IMR-90 (cell line): Measurements from ENCODE around the gene KCNJ10. TPM values are rescaled to one million over a fixed set of nuclear protein-coding genes. Genes with fewer than 3 reads are reported as not detected.

Experiments used
- ATAC-seq: fragments of 200-7000 bp; cut with Tn5 transposase; 2 replicates; pipeline ENCODE4 v1.9.1; 2020; ENCODE audit warnings: low read depth, mild to moderate bottlenecking, moderate library complexity
- BruUV-seq: library from RNA; stranded (reverse); fragments of 400-500 nt; replicated peaks from 2 replicates; lab custom pipeline; 2021; lab: Mats Ljungman, UMichigan
- CTCF ChIA-PET: fragments of 300-600 bp; formaldehyde crosslinking; extraction: SDS; loops from one replicate; lab custom pipeline; 2021; ENCODE audit warnings: antibody characterized with exemption; lab: Yijun Ruan, JAX
- POLR2A ChIA-PET: fragments of 300-600 bp; sonication (Branson Sonifier 250); formaldehyde crosslinking; loops from one replicate; lab custom pipeline; 2022; ENCODE audit warnings: antibody characterized with exemption; ENCODE audit not compliant: unreplicated experiment; lab: Charles Lee
- DNase-seq: peaks from one replicate; pipeline ENCODE4 v3.0.0; 2013
- H2AFZ ChIP-seq: replicated peaks from 2 replicates; pipeline ENCODE3; 2013; ENCODE audit warnings: low read length, mild to moderate bottlenecking; ENCODE audit not compliant: poor library complexity
- H2AK5ac ChIP-seq: 2 replicates; pipeline ENCODE4 v1.6.1; 2013; ENCODE audit warnings: low read depth, low read length, inconsistent platforms
- H2AK9ac ChIP-seq: replicated peaks from 2 replicates; pipeline ENCODE3; 2013; ENCODE audit warnings: mild to moderate bottlenecking, low read depth, low read length, moderate library complexity; ENCODE audit not compliant: poor library complexity
- H2BK120ac ChIP-seq: 2 replicates; pipeline ENCODE4 v1.6.1; 2013; ENCODE audit warnings: low read depth, low read length, inconsistent platforms
- H2BK15ac ChIP-seq: 3 replicates; pipeline ENCODE4 v1.6.1; 2013; ENCODE audit warnings: low read depth, low read length, inconsistent platforms
- H2BK20ac ChIP-seq: 2 replicates; pipeline ENCODE4 v1.6.1; 2013; ENCODE audit warnings: low read depth, mild to moderate bottlenecking, inconsistent platforms, low read length, moderate library complexity
- H2BK5ac ChIP-seq: 2 replicates; pipeline ENCODE4 v1.6.1; 2013; ENCODE audit warnings: mild to moderate bottlenecking, low read depth, low read length, inconsistent platforms; ENCODE audit not compliant: poor library complexity, severe bottlenecking
- H3K14ac ChIP-seq: replicated peaks from 2 replicates; pipeline ENCODE4 v1.6.1; 2013; ENCODE audit warnings: low read depth, low read length, inconsistent platforms
- H3K18ac ChIP-seq: 2 replicates; pipeline ENCODE4 v1.6.1; 2013; ENCODE audit warnings: low read depth, low read length, control low read depth
- H3K23ac ChIP-seq: 2 replicates; pipeline ENCODE4 v1.6.1; 2013; ENCODE audit warnings: low read depth, low read length, inconsistent platforms
- H3K27ac ChIP-seq: 2 replicates; pipeline ENCODE4 v1.5.1; 2013; ENCODE audit warnings: mild to moderate bottlenecking, control low read depth, low read length; ENCODE audit not compliant: insufficient read depth
- H3K27me3 ChIP-seq: 2 replicates; pipeline ENCODE4 v1.6.1; 2013; ENCODE audit warnings: low read length; ENCODE audit not compliant: control insufficient read depth, insufficient read depth
- H3K36me3 ChIP-seq: 2 replicates; pipeline ENCODE4 v1.6.1; 2013; ENCODE audit warnings: low read length, mixed read lengths; ENCODE audit not compliant: control insufficient read depth, insufficient read depth
- H3K4ac ChIP-seq: 2 replicates; pipeline ENCODE4 v1.6.1; 2013; ENCODE audit warnings: low read depth, low read length, inconsistent platforms
- H3K4me1 ChIP-seq: 2 replicates; pipeline ENCODE4 v1.6.1; 2013; ENCODE audit warnings: low read length, mixed read lengths; ENCODE audit not compliant: control insufficient read depth, insufficient read depth
- H3K4me2 ChIP-seq: 2 replicates; pipeline ENCODE4 v1.6.1; 2013; ENCODE audit warnings: low read depth, mild to moderate bottlenecking, control low read depth, low read length, moderate library complexity
- H3K4me3 ChIP-seq: 2 replicates; pipeline ENCODE4 v1.5.1; 2013; ENCODE audit warnings: low read depth, mild to moderate bottlenecking, control low read depth, low read length, moderate library complexity; ENCODE audit not compliant: insufficient read depth
- H3K56ac ChIP-seq: 2 replicates; pipeline ENCODE4 v1.6.1; 2013; ENCODE audit warnings: low read length, inconsistent platforms; ENCODE audit not compliant: insufficient read depth; ENCODE audit errors: extremely low read depth
- H3K79me1 ChIP-seq, 2 experiments: 2 replicates each; pipeline ENCODE4 v1.6.1; 2013; ENCODE audit warnings: low read length in 2 of 2, inconsistent platforms in 1 of 2, low read depth in 1 of 2
- H3K9ac ChIP-seq: 2 replicates; pipeline ENCODE4 v1.6.1; 2013; ENCODE audit warnings: low read depth, low read length, control low read depth
- H3K9me1 ChIP-seq: 2 replicates; pipeline ENCODE4 v1.6.1; 2013; ENCODE audit warnings: low read length, inconsistent platforms; ENCODE audit not compliant: insufficient read depth
- H3K9me3 ChIP-seq: 2 replicates; pipeline ENCODE4 v1.6.1; 2013; ENCODE audit warnings: low read length; ENCODE audit not compliant: control insufficient read depth, insufficient read depth
- H4K20me1 ChIP-seq: 2 replicates; pipeline ENCODE4 v1.6.1; 2013; ENCODE audit warnings: low read length, inconsistent platforms; ENCODE audit not compliant: insufficient read depth
- H4K5ac ChIP-seq: 2 replicates; pipeline ENCODE4 v1.6.1; 2013; ENCODE audit warnings: mild to moderate bottlenecking, low read depth, low read length, control low read depth
- H4K8ac ChIP-seq, 2 experiments: 2 replicates each; pipeline ENCODE4 v1.6.1; 2013; ENCODE audit warnings: low read depth in 2 of 2, low read length in 2 of 2, control low read depth in 1 of 2, inconsistent platforms in 1 of 2
- H4K91ac ChIP-seq: 2 replicates; pipeline ENCODE4 v1.6.1; 2013; ENCODE audit warnings: low read depth, low read length, inconsistent platforms; ENCODE audit not compliant: insufficient read depth
- BHLHE40 ChIP-seq: fragments of 150-350 bp; IDR thresholded peaks from 2 replicates; pipeline ENCODE4 v1.6.1; 2016; ENCODE audit warnings: mild to moderate bottlenecking, low read depth, low read length
- CEBPB ChIP-seq: IDR thresholded peaks from 2 replicates; pipeline ENCODE4 v1.6.1; 2012; ENCODE audit warnings: low read depth, low read length, improper control_type of control experiment
- CHD1 ChIP-seq: IDR thresholded peaks from 2 replicates; pipeline ENCODE4 v1.6.1; 2012; ENCODE audit warnings: low read depth, low read length, improper control_type of control experiment
- FOS ChIP-seq: fragments of 150-350 bp; IDR thresholded peaks from 2 replicates; pipeline ENCODE4 v1.6.1; 2016; ENCODE audit warnings: low read depth, low read length
- MAFK ChIP-seq: IDR thresholded peaks from 2 replicates; pipeline ENCODE4 v1.6.1; 2012; ENCODE audit warnings: low read depth, low read length, improper control_type of control experiment
- MAZ ChIP-seq: IDR thresholded peaks from 2 replicates; pipeline ENCODE4 v1.6.1; 2012; ENCODE audit warnings: low read depth, mild to moderate bottlenecking, low read length, improper control_type of control experiment, moderate library complexity, borderline replicate concordance
- MXI1 ChIP-seq: IDR thresholded peaks from 2 replicates; pipeline ENCODE4 v1.6.1; 2012; ENCODE audit warnings: low read depth, mild to moderate bottlenecking, low read length, moderate library complexity, borderline replicate concordance
- NFE2L2 ChIP-seq: fragments of 150-350 bp; IDR thresholded peaks from 2 replicates; pipeline ENCODE4 v1.6.1; 2016; ENCODE audit warnings: low read depth, mild to moderate bottlenecking, low read length
- POLR2A ChIP-seq: IDR thresholded peaks from 2 replicates; pipeline ENCODE4 v1.6.1; 2012; ENCODE audit warnings: mild to moderate bottlenecking, low read depth, low read length
- RAD21 ChIP-seq: IDR thresholded peaks from 2 replicates; pipeline ENCODE4 v1.6.1; 2012; ENCODE audit warnings: low read length, improper control_type of control experiment
- RCOR1 ChIP-seq: IDR thresholded peaks from 2 replicates; pipeline ENCODE4 v1.6.1; 2012; ENCODE audit warnings: mild to moderate bottlenecking, low read length, improper control_type of control experiment; ENCODE audit not compliant: insufficient replicate concordance
- RFX5 ChIP-seq: IDR thresholded peaks from 2 replicates; pipeline ENCODE4 v1.8.0; 2012; ENCODE audit warnings: low read depth, mild to moderate bottlenecking, low read length, moderate library complexity
- SMC3 ChIP-seq: fragments of 150-350 bp; IDR thresholded peaks from 2 replicates; pipeline ENCODE4 v1.6.1; 2016; ENCODE audit warnings: low read depth, mild to moderate bottlenecking, antibody characterized with exemption, low read length, moderate library complexity
- USF2 ChIP-seq: fragments of 150-350 bp; IDR thresholded peaks from 2 replicates; pipeline ENCODE4 v1.6.1; 2017; ENCODE audit warnings: mild to moderate bottlenecking, antibody characterized with exemption, low read length, low read depth
- WGBS, 2 experiments: methylation state at CpG; one replicate each; pipeline versions ENCODE4 v1.1.5 to v1.1.7; 2013; ENCODE audit warnings: missing lambda C conversion rate in 2 of 2; ENCODE audit not compliant: insufficient read length in 1 of 2; ENCODE audit errors: extremely low coverage in 2 of 2; 5-methylcytosine and 5-hydroxymethylcytosine counted together
- dilution Hi-C: fragments of 300-500 bp; cut with HindIII; formaldehyde crosslinking; loops from one replicate; pipeline ENCODE4 v1.14.3; 2018; ENCODE audit warnings: low sequenced_read_pairs; ENCODE audit not compliant: unreplicated experiment
- in situ Hi-C: fragments of 300-500 bp; cut with MboI; formaldehyde crosslinking; loops from 3 replicates; pipeline ENCODE4 v1.14.3; 2019; ENCODE audit warnings: low sequenced_read_pairs, inconsistent platforms, mixed read lengths
- intact Hi-C: fragments of 100-400 bp; cut with micrococcal nuclease; formaldehyde crosslinking; loops from 2 replicates; pipeline ENCODE4 v1.10.0; 2022
- polyA plus RNA-seq, 3 experiments: library from polyadenylated mRNA; depleted of rRNA; stranded (reverse); fragments of >200 nt; gene quantifications; 2 replicates each; pipeline ENCODE4 v1.2.3, GENCODE V29; 2012; ENCODE audit warnings: low replicate concordance in 1 of 3
- total RNA-seq: library from RNA; depleted of rRNA; stranded (reverse); fragments of >200 nt; gene quantifications from 2 replicates; pipeline ENCODE4 v1.2.3, GENCODE V29; 2012
- TF ChIP-seq, protein P1 (sequence below): fragments of 150-350 bp; IDR thresholded peaks from 2 replicates; pipeline ENCODE4 v1.6.1; 2016; ENCODE audit warnings: low read depth, mild to moderate bottlenecking, low read length, moderate library complexity, borderline replicate concordance
- TF ChIP-seq, protein P2 (sequence below): conservative IDR thresholded peaks from 2 replicates; pipeline ENCODE4 v1.5.1; 2012; ENCODE audit warnings: mild to moderate bottlenecking, low read depth, low read length, improper control_type of control experiment

Gene KCNJ10
- total and polyA plus RNA-seq, 2 of the 4 experiments (the other 2 are of a cell fraction): not detected

GRCh38 chr1:160011781-160012180, 58.2 kb downstream of the KCNJ10 start:
- no peaks in the 10 kb centered on the region for H3K9me1 ChIP-seq
- ChIA-PET CTCF (no interaction called here), POLR2A (no interaction called here)
- no peak overlapping the region for H3K27ac ChIP-seq
- no peak overlapping the region for H2BK5ac ChIP-seq
- ATAC-seq: no peak
- no peaks in the 10 kb centered on the region for H3K79me1 ChIP-seq
- no peak for DNase-seq
- TF ChIP-seq FOS: no peak
- TF ChIP-seq RAD21: no peak
- TF ChIP-seq USF2: no peak
- no peak for TF ChIP-seq SMC3
- no peak for TF ChIP-seq RCOR1
- no peak for TF ChIP-seq POLR2A
- TF ChIP-seq CEBPB: no peak
- no peak for TF ChIP-seq MXI1
- TF ChIP-seq BHLHE40: no peak
- TF ChIP-seq NFE2L2: no peak
- TF ChIP-seq, protein P1, sequence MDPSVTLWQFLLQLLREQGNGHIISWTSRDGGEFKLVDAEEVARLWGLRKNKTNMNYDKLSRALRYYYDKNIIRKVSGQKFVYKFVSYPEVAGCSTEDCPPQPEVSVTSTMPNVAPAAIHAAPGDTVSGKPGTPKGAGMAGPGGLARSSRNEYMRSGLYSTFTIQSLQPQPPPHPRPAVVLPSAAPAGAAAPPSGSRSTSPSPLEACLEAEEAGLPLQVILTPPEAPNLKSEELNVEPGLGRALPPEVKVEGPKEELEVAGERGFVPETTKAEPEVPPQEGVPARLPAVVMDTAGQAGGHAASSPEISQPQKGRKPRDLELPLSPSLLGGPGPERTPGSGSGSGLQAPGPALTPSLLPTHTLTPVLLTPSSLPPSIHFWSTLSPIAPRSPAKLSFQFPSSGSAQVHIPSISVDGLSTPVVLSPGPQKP: no peak
- TF ChIP-seq RFX5: no peak
- TF ChIP-seq MAFK: no peak
- TF ChIP-seq MAZ: no peak
- no peak for TF ChIP-seq CHD1
- TF ChIP-seq, protein P2, sequence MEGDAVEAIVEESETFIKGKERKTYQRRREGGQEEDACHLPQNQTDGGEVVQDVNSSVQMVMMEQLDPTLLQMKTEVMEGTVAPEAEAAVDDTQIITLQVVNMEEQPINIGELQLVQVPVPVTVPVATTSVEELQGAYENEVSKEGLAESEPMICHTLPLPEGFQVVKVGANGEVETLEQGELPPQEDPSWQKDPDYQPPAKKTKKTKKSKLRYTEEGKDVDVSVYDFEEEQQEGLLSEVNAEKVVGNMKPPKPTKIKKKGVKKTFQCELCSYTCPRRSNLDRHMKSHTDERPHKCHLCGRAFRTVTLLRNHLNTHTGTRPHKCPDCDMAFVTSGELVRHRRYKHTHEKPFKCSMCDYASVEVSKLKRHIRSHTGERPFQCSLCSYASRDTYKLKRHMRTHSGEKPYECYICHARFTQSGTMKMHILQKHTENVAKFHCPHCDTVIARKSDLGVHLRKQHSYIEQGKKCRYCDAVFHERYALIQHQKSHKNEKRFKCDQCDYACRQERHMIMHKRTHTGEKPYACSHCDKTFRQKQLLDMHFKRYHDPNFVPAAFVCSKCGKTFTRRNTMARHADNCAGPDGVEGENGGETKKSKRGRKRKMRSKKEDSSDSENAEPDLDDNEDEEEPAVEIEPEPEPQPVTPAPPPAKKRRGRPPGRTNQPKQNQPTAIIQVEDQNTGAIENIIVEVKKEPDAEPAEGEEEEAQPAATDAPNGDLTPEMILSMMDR: no peak
- H3K27me3 ChIP-seq: peaks cover 30% of the 10 kb centered on the region
- H2BK20ac ChIP-seq: no peak overlapping the region
- no peak overlapping the region for H3K4ac ChIP-seq
- no peak overlapping the region for H2AK5ac ChIP-seq
- dilution Hi-C loops (no loop called here), in situ Hi-C loops (no loop called here), intact Hi-C loops (loop anchor here (10.0 kb wide), 1 partner anchor 797 kb away; no protein-coding TSS in a partner anchor)
- 50% methylated on average over 1 of the region's 3 CpGs; no CpG with 5 or more reads in 1 of the 2 experiments for WGBS, 2 experiments
- no peak overlapping the region for H2AK9ac ChIP-seq
- H3K9ac ChIP-seq: no peak overlapping the region
- no peaks in the 10 kb centered on the region for H3K36me3 ChIP-seq
- no peak overlapping the region for H4K91ac ChIP-seq
- H2BK15ac ChIP-seq: no peak overlapping the region
- H4K5ac ChIP-seq: no peak overlapping the region
- H3K4me3 ChIP-seq: no peak overlapping the region
- H3K56ac ChIP-seq: no peak overlapping the region
- H2AFZ ChIP-seq: no peak overlapping the region
- no peak overlapping the region for H3K18ac ChIP-seq
- H3K9me3 ChIP-seq: no peaks in the 10 kb centered on the region
- no peak overlapping the region for H4K8ac ChIP-seq
- BruUV-seq: no TSS peak
- no peaks in the 10 kb centered on the region for H3K4me1 ChIP-seq
- no peak overlapping the region for H3K14ac ChIP-seq
- H3K4me2 ChIP-seq: no peak overlapping the region
- H4K20me1 ChIP-seq: no peaks in the 10 kb centered on the region
- H3K23ac ChIP-seq: no peak overlapping the region
- H2BK120ac ChIP-seq: no peak overlapping the region
